Osteocyte (in vitro differentiated cells): ENCODE measurements around the gene FHIT. TPM values are rescaled to one million over a fixed set of nuclear protein-coding genes. Genes with fewer than 3 reads are reported as not detected.

Experiments
- DNase-seq: peaks from one replicate; pipeline ENCODE4 v3.0.0; 2021; ENCODE audit warnings: mixed read lengths; ENCODE audit not compliant: unreplicated experiment; ENCODE audit errors: extremely low spot score
- H3K27ac Mint-ChIP-seq: one replicate; pipeline ENCODE4 v1.8.0; 2021; ENCODE audit warnings: mild to moderate bottlenecking, mixed read lengths; ENCODE audit not compliant: unreplicated experiment
- H3K27me3 Mint-ChIP-seq: one replicate; pipeline ENCODE4 v1.8.0; 2021; ENCODE audit warnings: mixed read lengths; ENCODE audit not compliant: unreplicated experiment
- H3K36me3 Mint-ChIP-seq: one replicate; pipeline ENCODE4 v1.8.0; 2021; ENCODE audit warnings: mixed read lengths; ENCODE audit not compliant: unreplicated experiment
- H3K4me1 Mint-ChIP-seq: one replicate; pipeline ENCODE4 v1.8.0; 2021; ENCODE audit warnings: mixed read lengths; ENCODE audit not compliant: unreplicated experiment
- H3K4me3 Mint-ChIP-seq: one replicate; pipeline ENCODE4 v1.8.0; 2021; ENCODE audit warnings: mild to moderate bottlenecking, moderate library complexity, mixed read lengths; ENCODE audit not compliant: unreplicated experiment
- H3K9me3 Mint-ChIP-seq: one replicate; pipeline ENCODE4 v1.8.0; 2021; ENCODE audit warnings: mixed read lengths; ENCODE audit not compliant: unreplicated experiment
- CTCF ChIP-seq: fragments of 200-600 bp; sonication (generic); IDR thresholded peaks from 2 replicates; pipeline ENCODE4 v1.5.0; 2021; ENCODE audit warnings: antibody characterized with exemption, mild to moderate bottlenecking, moderate library complexity
- total RNA-seq: library from RNA; stranded (reverse); gene quantifications from 2 replicates; pipeline ENCODE4 v1.2.1, GENCODE V29; 2021

The FHIT gene
- total RNA-seq, 1 donor from 2014 or later: 2.3 TPM

- Mint-ChIP-seq H3K27ac (peak overlapping the region; percentile 50), H3K4me3 (no peak overlapping the region), H3K36me3 (no peaks in the 10 kb centered on the region), H3K4me1 (peaks cover 12% of the 10 kb centered on the region), H3K27me3 (no peaks in the 10 kb centered on the region), H3K9me3 (peaks cover 15% of the 10 kb centered on the region)
- DNase-seq: no peak
- TF ChIP-seq CTCF: peak; percentile 35
Observed at GRCh38 chr3:60096403-60096802, 1154.8 kb downstream of the FHIT start.

- Mint-ChIP-seq H3K4me3 (no peak overlapping the region), H3K36me3 (no peaks in the 10 kb centered on the region), H3K9me3 (peaks cover 15% of the 10 kb centered on the region), H3K27me3 (no peaks in the 10 kb centered on the region), H3K27ac (peak overlapping the region; percentile 50), H3K4me1 (peaks cover 12% of the 10 kb centered on the region)
- no peak for TF ChIP-seq CTCF
- DNase-seq: no peak
Observed at GRCh38 chr3:60095930-60096329, 1155.3 kb downstream of the FHIT start.

GRCh38 chr3:60095516-60095915, 1155.7 kb downstream of the FHIT start:
- Mint-ChIP-seq H3K27ac (peak overlapping the region; percentile 50), H3K4me1 (peaks cover 12% of the 10 kb centered on the region), H3K36me3 (no peaks in the 10 kb centered on the region), H3K4me3 (no peak overlapping the region), H3K9me3 (peaks cover 15% of the 10 kb centered on the region), H3K27me3 (no peaks in the 10 kb centered on the region)
- TF ChIP-seq CTCF: no peak
- DNase-seq: no peak

GRCh38 chr3:60094392-60094947, 1156.8 kb downstream of the FHIT start:
- no peak for TF ChIP-seq CTCF
- peaks cover 12% of the 10 kb centered on the region for H3K4me1 Mint-ChIP-seq
- no peak for DNase-seq
- no peak overlapping the region for H3K27ac Mint-ChIP-seq
- peaks cover 15% of the 10 kb centered on the region for H3K9me3 Mint-ChIP-seq
- H3K27me3 Mint-ChIP-seq: no peaks in the 10 kb centered on the region
- H3K36me3 Mint-ChIP-seq: no peaks in the 10 kb centered on the region
- H3K4me3 Mint-ChIP-seq: no peak overlapping the region

- TF ChIP-seq CTCF: no peak
- no peak overlapping the region for H3K4me3 Mint-ChIP-seq
- no peak for DNase-seq
- H3K36me3 Mint-ChIP-seq: no peaks in the 10 kb centered on the region
- H3K27ac Mint-ChIP-seq: no peak overlapping the region
- H3K4me1 Mint-ChIP-seq: peaks cover 7% of the 10 kb centered on the region
- H3K9me3 Mint-ChIP-seq: peaks cover 19% of the 10 kb centered on the region
- no peaks in the 10 kb centered on the region for H3K27me3 Mint-ChIP-seq
Observed at GRCh38 chr3:60090548-60090947, 1160.7 kb downstream of the FHIT start.
